Mucosa of descending colon (tissue), 3 donors: ENCODE measurements around the gene BMP8A. TPM values are rescaled to one million over a fixed set of nuclear protein-coding genes. Genes with fewer than 3 reads are reported as not detected.
"Not testable (repeated sequence)": the region's sequence is repeated elsewhere in the genome, so short reads cannot be mapped to it uniquely, and the experiment has no call there.

ENCODE experiments used
- ATAC-seq: fragments of 200-7000 bp; cut with Tn5 transposase; one replicate; pipeline ENCODE4 v1.9.1; 2020; ENCODE audit warnings: mild to moderate bottlenecking, moderate library complexity
- DNase-seq, 3 donors: peaks; one replicate each; pipeline ENCODE4 v3.0.0-alpha.2; 2020
- H3K36me3 ChIP-seq: fragments of 200-600 bp; one replicate; pipeline ENCODE4 v1.8.0; 2021; ENCODE audit warnings: low read depth, mild to moderate bottlenecking
- H3K4me1 ChIP-seq: fragments of 200-600 bp; one replicate; pipeline ENCODE4 v1.8.0; 2021; ENCODE audit warnings: low read depth, mild to moderate bottlenecking
- H3K4me3 ChIP-seq: fragments of 200-600 bp; one replicate; pipeline ENCODE4 v1.8.0; 2021; ENCODE audit warnings: mild to moderate bottlenecking
- H3K9me3 ChIP-seq: fragments of 200-600 bp; one replicate; pipeline ENCODE4 v1.8.0; 2021; ENCODE audit warnings: mild to moderate bottlenecking
- intact Hi-C, 2 donors: fragments of 100-400 bp; cut with DNase I in 1 of 2; cut with micrococcal nuclease in 1 of 2; formaldehyde crosslinking; loops; one replicate each; pipeline versions ENCODE4 v1.11.0 to v1.11.1; 2022; cut with DNase I, micrococcal nuclease
- total RNA-seq, 3 donors: library from RNA; stranded (reverse); fragmentation: NEBNext Ultra II Directional in 2 of 3; extraction: Animal tissue kit (Norgen Biotek cat#: 25700) in 2 of 3; gene quantifications; one replicate each; pipeline versions ENCODE4 v1.2.1 to v1.2.4, GENCODE V29; 2021 to 2023
- TF ChIP-seq, protein P1 (sequence below): fragments of 200-600 bp; IDR thresholded peaks from one replicate; pipeline ENCODE4 v1.8.0; 2022; ENCODE audit warnings: antibody characterized with exemption, mild to moderate bottlenecking
- donor health status: DM: no; HTN: no; CAD: no; lungs with moderate emphysema.
- donor health status: DM: no; HTN: no; CAD: no.
- donor health status: DM: no; HTN: yes; CAD: no.

The BMP8A gene
- total RNA-seq, 3 donors from 2014 or later: 6.5 to 9.2 (median 8.2) TPM

- Histone ChIP-seq H3K36me3 (no peaks in the 10 kb centered on the region), H3K9me3 (no peaks in the 10 kb centered on the region), H3K4me1 (peaks cover 27% of the 10 kb centered on the region), H3K4me3 (no peak overlapping the region)
- TF ChIP-seq, protein P1, sequence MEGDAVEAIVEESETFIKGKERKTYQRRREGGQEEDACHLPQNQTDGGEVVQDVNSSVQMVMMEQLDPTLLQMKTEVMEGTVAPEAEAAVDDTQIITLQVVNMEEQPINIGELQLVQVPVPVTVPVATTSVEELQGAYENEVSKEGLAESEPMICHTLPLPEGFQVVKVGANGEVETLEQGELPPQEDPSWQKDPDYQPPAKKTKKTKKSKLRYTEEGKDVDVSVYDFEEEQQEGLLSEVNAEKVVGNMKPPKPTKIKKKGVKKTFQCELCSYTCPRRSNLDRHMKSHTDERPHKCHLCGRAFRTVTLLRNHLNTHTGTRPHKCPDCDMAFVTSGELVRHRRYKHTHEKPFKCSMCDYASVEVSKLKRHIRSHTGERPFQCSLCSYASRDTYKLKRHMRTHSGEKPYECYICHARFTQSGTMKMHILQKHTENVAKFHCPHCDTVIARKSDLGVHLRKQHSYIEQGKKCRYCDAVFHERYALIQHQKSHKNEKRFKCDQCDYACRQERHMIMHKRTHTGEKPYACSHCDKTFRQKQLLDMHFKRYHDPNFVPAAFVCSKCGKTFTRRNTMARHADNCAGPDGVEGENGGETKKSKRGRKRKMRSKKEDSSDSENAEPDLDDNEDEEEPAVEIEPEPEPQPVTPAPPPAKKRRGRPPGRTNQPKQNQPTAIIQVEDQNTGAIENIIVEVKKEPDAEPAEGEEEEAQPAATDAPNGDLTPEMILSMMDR: no peak
- ATAC-seq (no peak), DNase-seq (no peak)
- intact Hi-C loops: no loop called here
Measured at GRCh38 chr1:39522661-39523567, 31.5 kb downstream of the BMP8A start.

DNA sequence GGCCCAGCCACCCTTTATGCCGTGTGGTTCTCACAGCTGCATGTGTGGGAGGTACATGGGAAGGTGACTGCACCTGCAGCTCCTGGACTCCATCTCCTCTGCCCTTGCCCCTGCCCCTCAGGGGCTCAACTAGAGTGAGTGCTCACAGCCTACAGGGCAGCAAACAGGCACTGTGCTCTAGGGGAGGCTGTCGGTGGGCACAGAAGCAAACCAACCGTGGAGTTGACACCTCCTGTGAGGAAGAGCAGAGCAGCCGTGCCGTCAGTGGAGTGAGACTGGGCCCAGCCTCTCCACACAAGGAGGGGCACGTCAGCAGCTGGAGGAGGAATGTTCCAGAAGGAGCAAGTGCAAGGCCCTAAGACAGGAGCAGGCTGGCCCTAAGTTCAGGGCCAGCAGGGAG, 32.7 kb downstream of the BMP8A start:
- H3K4me1 ChIP-seq: peaks cover 28% of the 10 kb centered on the region
- no peak for ATAC-seq
- H3K9me3 ChIP-seq: no peaks in the 10 kb centered on the region
- no peak overlapping the region for H3K4me3 ChIP-seq
- H3K36me3 ChIP-seq: no peaks in the 10 kb centered on the region
- DNase-seq: no peak
- intact Hi-C loops: no loop called here
- TF ChIP-seq, protein P1: no peak

DNA sequence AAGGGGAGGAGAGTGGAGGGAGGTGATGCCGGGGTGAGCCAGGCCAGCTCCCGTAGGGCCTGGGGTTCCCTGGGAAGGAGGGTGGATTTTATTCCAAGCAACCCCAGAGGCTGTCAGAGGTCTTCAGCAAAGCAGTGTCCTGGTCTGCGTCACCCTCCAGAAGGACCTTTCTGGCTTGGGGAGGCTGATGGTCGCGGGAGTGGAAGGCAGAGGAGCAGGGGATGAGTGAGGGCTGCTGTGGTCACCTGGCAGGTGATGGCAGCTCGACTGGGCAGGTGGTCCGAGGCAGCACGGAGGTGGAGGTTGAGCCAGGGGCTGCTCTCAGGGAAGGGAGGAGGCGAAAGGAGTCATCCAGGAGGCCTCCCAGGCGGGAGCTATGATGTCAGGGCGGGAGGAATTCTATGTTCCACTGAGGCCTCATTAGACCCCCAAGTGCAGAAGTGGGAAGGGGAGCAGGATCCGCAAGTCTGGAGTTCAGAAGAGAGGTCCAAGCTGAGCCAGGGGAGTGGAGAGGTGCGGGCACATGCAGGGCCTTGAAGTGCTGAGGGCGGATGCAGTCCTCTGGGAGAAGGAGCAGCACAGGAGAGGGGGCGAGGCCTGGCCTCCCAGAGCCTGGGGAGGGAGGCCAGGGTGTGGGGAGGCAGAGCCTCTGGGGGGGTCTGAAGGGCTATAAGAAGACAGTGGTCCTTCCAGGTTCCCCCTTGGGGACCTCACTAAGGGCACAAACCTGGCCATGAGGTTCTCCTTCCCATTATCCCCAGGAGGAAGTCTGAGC, 33.3 kb downstream of the BMP8A start:
- ATAC-seq: no peak
- no peaks in the 10 kb centered on the region for H3K9me3 ChIP-seq
- peaks cover 28% of the 10 kb centered on the region for H3K4me1 ChIP-seq
- intact Hi-C loops: no loop called here
- DNase-seq: no peak
- TF ChIP-seq, protein P1: no peak
- no peak overlapping the region for H3K4me3 ChIP-seq
- no peaks in the 10 kb centered on the region for H3K36me3 ChIP-seq

DNA sequence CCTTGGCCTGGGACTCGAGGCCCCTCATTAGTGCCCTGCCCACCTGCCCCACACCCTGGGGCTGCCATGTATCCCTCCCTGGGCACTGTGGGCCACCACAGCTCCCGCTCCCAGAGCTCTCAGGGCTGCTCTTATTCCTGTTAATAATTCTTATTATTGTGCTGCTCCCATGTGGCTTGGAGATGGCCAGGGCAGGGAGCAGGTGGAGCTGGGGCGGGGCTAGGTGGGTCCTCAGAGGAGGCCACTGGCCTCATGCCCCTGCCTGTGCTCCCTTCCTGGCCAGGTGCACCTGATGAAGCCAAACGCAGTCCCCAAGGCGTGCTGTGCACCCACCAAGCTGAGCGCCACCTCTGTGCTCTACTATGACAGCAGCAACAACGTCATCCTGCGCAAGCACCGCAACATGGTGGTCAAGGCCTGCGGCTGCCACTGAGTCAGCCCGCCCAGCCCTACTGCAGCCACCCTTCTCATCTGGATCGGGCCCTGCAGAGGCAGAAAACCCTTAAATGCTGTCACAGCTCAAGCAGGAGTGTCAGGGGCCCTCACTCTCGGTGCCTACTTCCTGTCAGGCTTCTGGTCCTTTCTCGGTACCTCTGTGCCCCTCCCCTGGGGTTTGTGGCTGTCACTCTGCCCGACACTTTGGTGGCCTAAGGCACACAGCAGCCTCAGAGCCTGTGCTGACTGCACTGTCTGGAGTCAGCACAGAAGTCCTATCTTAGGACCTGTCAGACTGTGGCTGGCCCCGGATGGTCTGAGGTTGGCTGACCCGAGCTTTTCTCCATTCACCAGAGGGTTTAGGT, 34.1 kb downstream of the BMP8A start:
- H3K9me3 ChIP-seq: no peaks in the 10 kb centered on the region
- ATAC-seq (peak; percentile 21), DNase-seq (peak in 1 of 3 donors; percentile 47)
- TF ChIP-seq, protein P1: no peak
- H3K36me3 ChIP-seq: no peaks in the 10 kb centered on the region
- intact Hi-C loops: no loop called here
- peaks cover 28% of the 10 kb centered on the region for H3K4me1 ChIP-seq
- H3K4me3 ChIP-seq: no peak overlapping the region

- intact Hi-C loops: no loop called here
- Histone ChIP-seq H3K4me1 (peaks cover 28% of the 10 kb centered on the region), H3K9me3 (no peaks in the 10 kb centered on the region), H3K36me3 (no peaks in the 10 kb centered on the region), H3K4me3 (no peak overlapping the region)
- TF ChIP-seq, protein P1: no peak
- DNase-seq (no peak), ATAC-seq (no peak)
Measured at GRCh38 chr1:39526466-39527189, 35.2 kb downstream of the BMP8A start.

- H3K9me3 ChIP-seq, H3K36me3 ChIP-seq, H3K4me3 ChIP-seq, intact Hi-C loops: not testable (repeated sequence)
- ATAC-seq: peak; percentile 93
- DNase-seq: peak; percentile 80
- H3K4me1 ChIP-seq: peaks cover 28% of the 10 kb centered on the region
Measured at GRCh38 chr1:39527190-39527579, 35.7 kb downstream of the BMP8A start.
